HepG2 (cell line): ENCODE data around the gene PRDM11. TPM values are rescaled to one million over a fixed set of nuclear protein-coding genes. Genes with fewer than 3 reads are reported as not detected.

Experiments
- ARHGAP35 ChIP-seq: sonication (generic); formaldehyde crosslinking; IDR thresholded peaks from 2 replicates; pipeline ENCODE4 v1.9.0; 2022; ENCODE audit warnings: mild to moderate bottlenecking, inconsistent platforms, moderate library complexity, missing genetic modification reagents, borderline replicate concordance
- ATF2 ChIP-seq: sonication (generic); formaldehyde crosslinking; IDR thresholded peaks from 2 replicates; pipeline ENCODE4 v1.4.0; 2020; ENCODE audit warnings: missing genetic modification reagents
- CENPX ChIP-seq: sonication (generic); formaldehyde crosslinking; IDR thresholded peaks from 2 replicates; pipeline ENCODE4 v1.9.0; 2021; ENCODE audit warnings: mild to moderate bottlenecking, missing genetic modification reagents, moderate library complexity
- ELF4 ChIP-seq: sonication (generic); formaldehyde crosslinking; IDR thresholded peaks from 2 replicates; pipeline ENCODE4 v1.5.0; 2020; ENCODE audit warnings: missing genetic modification reagents, mild to moderate bottlenecking, moderate library complexity, borderline replicate concordance
- IRF9 ChIP-seq: sonication (generic); formaldehyde crosslinking; IDR thresholded peaks from 2 replicates; pipeline ENCODE4 v1.8.0; 2022; ENCODE audit warnings: missing genetic modification reagents, mild to moderate bottlenecking, borderline replicate concordance
- NR1H2 ChIP-seq: sonication (generic); formaldehyde crosslinking; IDR thresholded peaks from 2 replicates; pipeline ENCODE4 v1.8.1; 2022; ENCODE audit warnings: low read depth, missing genetic modification reagents, borderline replicate concordance
- PATZ1 ChIP-seq: sonication (generic); formaldehyde crosslinking; IDR thresholded peaks from 2 replicates; pipeline ENCODE4 v1.4.0; 2020; ENCODE audit warnings: missing genetic modification reagents
- POLR2G ChIP-seq: fragments of 200-400 bp; formaldehyde crosslinking; IDR thresholded peaks from 2 replicates; pipeline ENCODE4 v1.6.1; 2018; ENCODE audit warnings: mild to moderate bottlenecking, low read depth, low read length, moderate library complexity
- PRDM15 ChIP-seq: sonication (generic); formaldehyde crosslinking; IDR thresholded peaks from 2 replicates; pipeline ENCODE4 v1.4.0; 2020; ENCODE audit warnings: missing genetic modification reagents
- RCOR2 ChIP-seq: IDR thresholded peaks from 2 replicates; pipeline ENCODE4 v1.6.1; 2016; ENCODE audit warnings: missing biosample characterization, missing genetic modification reagents
- RXRA ChIP-seq: sonication (generic); formaldehyde crosslinking; IDR thresholded peaks from 2 replicates; pipeline ENCODE4 v1.5.1; 2020; ENCODE audit warnings: missing genetic modification reagents
- SRSF1 ChIP-seq: fragments of 200-400 bp; formaldehyde crosslinking; optimal IDR thresholded peaks from 2 replicates; pipeline ENCODE3; 2017; ENCODE audit warnings: mild to moderate bottlenecking, low read depth, low read length, moderate library complexity
- TARDBP ChIP-seq: sonication (generic); formaldehyde crosslinking; IDR thresholded peaks from 2 replicates; pipeline ENCODE4 v1.8.0; 2022; ENCODE audit warnings: mild to moderate bottlenecking, missing genetic modification reagents
- UBTF ChIP-seq: sonication (generic); formaldehyde crosslinking; IDR thresholded peaks from 2 replicates; pipeline ENCODE4 v1.4.0; 2020; ENCODE audit warnings: mild to moderate bottlenecking, missing genetic modification reagents
- ZBTB8A ChIP-seq: sonication (generic); formaldehyde crosslinking; IDR thresholded peaks from 2 replicates; pipeline ENCODE4 v1.4.0; 2020; ENCODE audit warnings: mild to moderate bottlenecking, low read depth, missing genetic modification reagents, borderline replicate concordance
- ZFP36L2 ChIP-seq: sonication (generic); formaldehyde crosslinking; IDR thresholded peaks from 2 replicates; pipeline ENCODE4 v1.4.0; 2020; ENCODE audit warnings: missing genetic modification reagents
- ZNF337 ChIP-seq: sonication (generic); formaldehyde crosslinking; IDR thresholded peaks from 2 replicates; pipeline ENCODE4 v1.5.1; 2020; ENCODE audit warnings: missing genetic modification reagents, low read depth, mild to moderate bottlenecking, borderline replicate concordance
- ZNF510 ChIP-seq: sonication (generic); formaldehyde crosslinking; IDR thresholded peaks from 2 replicates; pipeline ENCODE4 v1.4.0; 2020; ENCODE audit warnings: low read depth, mild to moderate bottlenecking, missing genetic modification reagents
- ZNF749 ChIP-seq: sonication (generic); formaldehyde crosslinking; IDR thresholded peaks from 2 replicates; pipeline ENCODE4 v1.8.0; 2022; ENCODE audit warnings: mild to moderate bottlenecking, missing genetic modification reagents, moderate library complexity, borderline replicate concordance
- polyA plus RNA-seq, 8 experiments: library from polyadenylated mRNA; depleted of rRNA in 3 of 8; stranded (reverse) in 7 of 8; unstranded in 1 of 8; fragments of >200 nt; fragmentation: Illumina TruSeq in 4 of 8; extraction: Trizol in 4 of 8; gene quantifications; 2 replicates each; pipeline versions ENCODE4 v1.2.1 to v1.2.3, GENCODE V29; 2011 to 2016; ENCODE audit warnings: low read depth in 4 of 8, missing spikeins in 1 of 8, mixed read lengths in 1 of 8; ENCODE audit not compliant: insufficient read depth in 1 of 8
- total RNA-seq, 5 experiments: library from RNA; depleted of rRNA; stranded (reverse); fragments of >200 nt; fragmentation: Illumina TruSeq; extraction: Trizol; gene quantifications; 2 replicates each; pipeline ENCODE4 v1.2.3, GENCODE V29; 2016; ENCODE audit warnings: low read depth in 1 of 5

PRDM11 gene
- total and polyA plus RNA-seq, 2 of the 13 experiments (the other 11 are each of a cell fraction or from before 2014, with no cell fraction given) = 3.4 to 4.7 TPM

- TF ChIP-seq ZNF510 (CRISPR knock-in tag) (no peak), PRDM15 (CRISPR knock-in tag) (no peak), SRSF1 (no peak), ZNF337 (no peak), PATZ1 (CRISPR knock-in tag) (peak; percentile 75; the same call in 1 of the 2 replicates), POLR2G (no peak), TARDBP (CRISPR knock-in tag) (0 out of 2 replicates have a peak, but pooled peaks have one; percentile 39), RXRA (0 out of 2 replicates have a peak, but pooled peaks have one; percentile 17), ELF4 (CRISPR knock-in tag) (no peak), RCOR2 (no peak), ZNF749 (CRISPR knock-in tag) (no peak), ARHGAP35 (no peak), IRF9 (CRISPR knock-in tag) (0 out of 2 replicates have a peak, but pooled peaks have one; percentile 22), NR1H2 (CRISPR knock-in tag) (no peak), ATF2 (no peak), CENPX (CRISPR knock-in tag) (no peak), ZBTB8A (CRISPR knock-in tag) (no peak), UBTF (peak; percentile 66), ZFP36L2 (no peak)
- TF ChIP-seq, all 625 proteins: peak for 19
Observed at GRCh38 chr11:45158210-45158731, 11.8 kb downstream of the PRDM11 start (continued).
